Ascending aorta (tissue), 2 donors: ENCODE measurements around the gene SIVA1. TPM values are rescaled to one million over a fixed set of nuclear protein-coding genes. Genes with fewer than 3 reads are reported as not detected.

Experiments
- DNase-seq, 2 donors: peaks; one replicate each; pipeline ENCODE4 v3.0.0-alpha.2; 2019; ENCODE audit warnings: low spot score in 2 of 2
- H3K27ac ChIP-seq, 2 donors: fragments of 200-600 bp; sonication (generic); one replicate each; pipeline ENCODE4 v1.5.1; 2016 to 2017; ENCODE audit warnings: mild to moderate bottlenecking in 1 of 2
- H3K27me3 ChIP-seq: fragments of 200-600 bp; sonication (generic); one replicate; pipeline ENCODE4 v1.5.1; 2017
- H3K36me3 ChIP-seq, 2 donors: fragments of 200-600 bp; sonication (generic); one replicate each; pipeline ENCODE4 v1.5.1; 2016
- H3K4me1 ChIP-seq, 2 donors: fragments of 200-600 bp; sonication (generic); one replicate each; pipeline ENCODE4 v1.5.1; 2016 to 2017; ENCODE audit warnings: mild to moderate bottlenecking in 1 of 2
- H3K4me3 ChIP-seq, 2 donors: fragments of 200-600 bp; sonication (generic); one replicate each; pipeline ENCODE4 v1.5.1; 2016 to 2017; ENCODE audit warnings: mild to moderate bottlenecking in 1 of 2
- H3K9me3 ChIP-seq, 2 donors: fragments of 200-600 bp; sonication (generic); one replicate each; pipeline ENCODE4 v1.5.1; 2016
- CTCF ChIP-seq, 3 experiments: fragments of 200-600 bp in 2 of 3; fragments of 450-650 bp in 1 of 3; sonication (generic) in 2 of 3; IDR thresholded peaks; one replicate each; pipeline ENCODE4 v1.5.1; 2016 to 2019; ENCODE audit warnings: antibody characterized with exemption in 3 of 3, mild to moderate bottlenecking in 1 of 3, moderate library complexity in 1 of 3
- intact Hi-C: fragments of 100-400 bp; cut with DNase I; formaldehyde crosslinking; loops from one replicate; pipeline ENCODE4 v1.15.1; 2023
- total RNA-seq: library from RNA; depleted of rRNA; stranded (reverse); fragments of >200 nt; gene quantifications from one replicate; pipeline ENCODE4 v1.1.0, GENCODE V29; 2016

Gene SIVA1
- total RNA-seq: 410 TPM

- Histone ChIP-seq H3K4me1 (peaks cover 40 to 55% of the 10 kb centered on the region in 2 donors), H3K27me3 (no peaks in the 10 kb centered on the region), H3K36me3 (peaks cover 26 to 29% of the 10 kb centered on the region in 2 donors), H3K27ac (peak within 1 kb of the TSS; percentile 81 to 95), H3K4me3 (peak within 1 kb of the TSS; percentile 89 to 99), H3K9me3 (no peaks in the 10 kb centered on the region)
- peak; percentile 98 to 100 for DNase-seq
- no peak for TF ChIP-seq CTCF (IDR thresholded peaks at IDR 0.05)
- intact Hi-C loops: loop anchor here (1.0 to 2.0 kb wide), 4 partner anchors 30 to 220 kb away; no protein-coding TSS in a partner anchor
These were observed at the start of gene SIVA1 for GRCh38 chr14:104752735-104753527. SIVA1 (plus strand) TSS chr14:104753147; CDS start chr14:104753202, 55 bp downstream.

GRCh38 chr14:104703269-104703668, 49.7 kb upstream of the SIVA1 start:
- no peak overlapping the region for H3K4me3 ChIP-seq
- peaks cover 7 to 21% of the 10 kb centered on the region in 2 donors for H3K4me1 ChIP-seq
- no peak for DNase-seq
- intact Hi-C loops: no loop called here
- no peak overlapping the region for H3K27ac ChIP-seq
- H3K9me3 ChIP-seq: no peaks in the 10 kb centered on the region
- TF ChIP-seq CTCF (IDR thresholded peaks at IDR 0.05): no peak
- H3K36me3 ChIP-seq: peaks cover 51 to 61% of the 10 kb centered on the region in 2 donors
- no peaks in the 10 kb centered on the region for H3K27me3 ChIP-seq

- peaks cover 51 to 61% of the 10 kb centered on the region in 2 donors for H3K36me3 ChIP-seq
- DNase-seq: no peak
- no peaks in the 10 kb centered on the region for H3K9me3 ChIP-seq
- intact Hi-C loops: no loop called here
- no peaks in the 10 kb centered on the region for H3K27me3 ChIP-seq
- no peak for TF ChIP-seq CTCF (IDR thresholded peaks at IDR 0.05)
- no peak overlapping the region for H3K4me3 ChIP-seq
- no peak overlapping the region for H3K27ac ChIP-seq
- H3K4me1 ChIP-seq: peaks cover 0 to 17% of the 10 kb centered on the region in 2 donors
These were observed 48.7 kb upstream of the SIVA1 start for GRCh38 chr14:104704252-104704651.

- no peak for DNase-seq
These were observed 47.5 kb upstream of the SIVA1 start for GRCh38 chr14:104705340-104706047.

More at GRCh38 chr14:104705340-104706047, 47.5 kb upstream of the SIVA1 start:
- no peaks in the 10 kb centered on the region for H3K9me3 ChIP-seq
- peaks cover 0 to 13% of the 10 kb centered on the region in 2 donors for H3K4me1 ChIP-seq
- no peaks in the 10 kb centered on the region for H3K27me3 ChIP-seq
- intact Hi-C loops: no loop called here
- peaks cover 54 to 72% of the 10 kb centered on the region in 2 donors for H3K36me3 ChIP-seq
- no peak overlapping the region for H3K27ac ChIP-seq
- no peak for TF ChIP-seq CTCF (IDR thresholded peaks at IDR 0.05)
- no peak overlapping the region for H3K4me3 ChIP-seq
